Dermis microvascular lymphatic vessel endothelial cell (primary cell): ENCODE data around the gene UFC1. TPM values are rescaled to one million over a fixed set of nuclear protein-coding genes. Genes with fewer than 3 reads are reported as not detected.
A peak's percentile ranks its signal among the peaks of the same experiment; 100 is the strongest.
"Not testable (repeated sequence)": the region's sequence is repeated elsewhere in the genome, so short reads cannot be mapped to it uniquely, and the experiment has no call there.

Experiments used
- DNase-seq, 2 donors: peaks; one replicate each; pipeline versions ENCODE4 v3.0.0 to v3.0.0-alpha.2; 2010; ENCODE audit warnings: low read depth in 2 of 2
- total RNA-seq: library from RNA; depleted of rRNA; stranded (reverse); fragments of >200 nt; gene quantifications from 2 replicates; pipeline ENCODE4 v1.2.1, GENCODE V29; 2014

Gene UFC1
- 108 and 127 TPM in 2 replicates for total RNA-seq

- peak; percentile 76 to 90 for DNase-seq
These were observed at the start of gene UFC1 for GRCh38 chr1:161153682-161154337. Gene UFC1 (plus strand): TSS chr1:161153978. CDS start chr1:161153998, 20 bp downstream.

GRCh38 chr1:161106431-161106830 lies 47.3 kb upstream of the UFC1 start:
- no peak for DNase-seq

GRCh38 chr1:161111117-161111516 lies 42.7 kb upstream of the UFC1 start:
- no peak for DNase-seq

GRCh38 chr1:161111527-161111926 lies 42.3 kb upstream of the UFC1 start:
- no peak for DNase-seq

GRCh38 chr1:161113915-161114314 lies 39.9 kb upstream of the UFC1 start:
- DNase-seq = no peak

GRCh38 chr1:161114556-161114955 lies 39.2 kb upstream of the UFC1 start:
- no peak for DNase-seq

GRCh38 chr1:161115132-161115711 lies 38.6 kb upstream of the UFC1 start:
- peak; percentile 92 to 97 for DNase-seq

- DNase-seq = not testable (repeated sequence)
These were observed 37.8 kb upstream of the UFC1 start for GRCh38 chr1:161115961-161116360.

GRCh38 chr1:161117759-161118581 lies 35.8 kb upstream of the UFC1 start, which contains the start of the genes NIT1 and PFDN2:
Gene NIT1 (plus strand): TSS chr1:161118105. CDS start chr1:161118177, 72 bp downstream.
Gene PFDN2 (minus strand): TSS chr1:161118037. CDS start chr1:161118026, 11 bp downstream.
- DNase-seq = peak; percentile 64 to 88

- peak in 1 of 2 donors; percentile 67 for DNase-seq
These were observed 34.5 kb upstream of the UFC1 start for GRCh38 chr1:161119092-161119903.

GRCh38 chr1:161121042-161121650 lies 32.6 kb upstream of the UFC1 start:
- DNase-seq = no peak

GRCh38 chr1:161121834-161122233 lies 31.9 kb upstream of the UFC1 start:
- DNase-seq = no peak

- DNase-seq = no peak
These were observed 30.8 kb upstream of the UFC1 start for GRCh38 chr1:161122967-161123366.

- DNase-seq = no peak
These were observed 26.1 kb upstream of the UFC1 start for GRCh38 chr1:161127649-161128048.

- DNase-seq = no peak
These were observed 25.0 kb upstream of the UFC1 start for GRCh38 chr1:161128591-161129420.

GRCh38 chr1:161130266-161130665 lies 23.5 kb upstream of the UFC1 start:
- DNase-seq = peak in 1 of 2 donors; percentile 65

- DNase-seq = peak in 1 of 2 donors; percentile 38
These were observed 22.0 kb upstream of the UFC1 start for GRCh38 chr1:161131523-161132409.

- peak; percentile 91 to 96 for DNase-seq
These were observed 21.2 kb upstream of the UFC1 start, which contains the start of gene DEDD for GRCh38 chr1:161132410-161133219. Gene DEDD (minus strand): TSS chr1:161132667. CDS start chr1:161124462, 8,205 bp downstream.
